GM19372 (cell line): Measurements from ENCODE around the gene PARP12.

ENCODE experiments used
- ATAC-seq: cut with Tn5 transposase; IDR thresholded peaks from one replicate; pipeline ENCODE4 v1.9.1; 2021; ENCODE audit warnings: mild to moderate bottlenecking, low read depth, moderate library complexity; ENCODE audit not compliant: unreplicated experiment

PARP12 gene

GRCh38 chr7:140039896-140040295 lies 22.9 kb downstream of the PARP12 start:
- ATAC-seq, result no peak

- no peak for ATAC-seq
These were observed 23.7 kb downstream of the PARP12 start for GRCh38 chr7:140039066-140039465.

- no peak for ATAC-seq
These were observed 26.4 kb downstream of the PARP12 start for GRCh38 chr7:140036224-140036962.

- no peak for ATAC-seq
These were observed 27.1 kb downstream of the PARP12 start for GRCh38 chr7:140035400-140036223.

GRCh38 chr7:140034421-140034820 lies 28.3 kb downstream of the PARP12 start:
- ATAC-seq, result no peak

GRCh38 chr7:140033779-140034363 lies 28.9 kb downstream of the PARP12 start:
- no peak for ATAC-seq

GRCh38 chr7:140033036-140033435 lies 29.7 kb downstream of the PARP12 start:
- ATAC-seq, result no peak

GRCh38 chr7:140031364-140031763 lies 31.4 kb downstream of the PARP12 start:
- ATAC-seq, result no peak

- ATAC-seq, result no peak
These were observed 33.7 kb downstream of the PARP12 start for GRCh38 chr7:140029072-140029471.

- no peak for ATAC-seq
These were observed 34.4 kb downstream of the PARP12 start for GRCh38 chr7:140028311-140028710.

- no peak for ATAC-seq
These were observed 34.9 kb downstream of the PARP12 start for GRCh38 chr7:140027858-140028257.

GRCh38 chr7:140026935-140027334 lies 35.8 kb downstream of the PARP12 start:
- ATAC-seq, result no peak

- no peak for ATAC-seq
These were observed 36.8 kb downstream of the PARP12 start for GRCh38 chr7:140025814-140026433.

- no peak for ATAC-seq
These were observed 37.5 kb downstream of the PARP12 start for GRCh38 chr7:140025241-140025640.

GRCh38 chr7:140024585-140024984 lies 38.2 kb downstream of the PARP12 start:
- ATAC-seq, result no peak

GRCh38 chr7:140023728-140024127 lies 39.0 kb downstream of the PARP12 start:
- no peak for ATAC-seq

GRCh38 chr7:140022582-140023211 lies 40.1 kb downstream of the PARP12 start:
- no peak for ATAC-seq

- no peak for ATAC-seq
These were observed 41.1 kb downstream of the PARP12 start for GRCh38 chr7:140021603-140022002.

GRCh38 chr7:140019606-140020005 lies 43.1 kb downstream of the PARP12 start:
- ATAC-seq, result no peak

- no peak for ATAC-seq
These were observed 43.6 kb downstream of the PARP12 start for GRCh38 chr7:140019172-140019571.
